Hepatocyte (in vitro differentiated cells): ENCODE measurements around the gene LRP3. TPM values are rescaled to one million over a fixed set of nuclear protein-coding genes. Genes with fewer than 3 reads are reported as not detected.

Source experiments
- DNase-seq: peaks from one replicate; pipeline ENCODE4 v3.0.0-alpha.2; 2016; ENCODE audit warnings: low spot score
- H2AFZ ChIP-seq: fragments of 200-600 bp; sonication (generic); 2 replicates; pipeline ENCODE4 v1.6.0; 2016; ENCODE audit warnings: antibody characterized with exemption, mild to moderate bottlenecking
- H3K27ac ChIP-seq: fragments of 200-600 bp; sonication (generic); 2 replicates; pipeline ENCODE4 v1.5.1; 2016; ENCODE audit warnings: mild to moderate bottlenecking
- H3K27me3 ChIP-seq: fragments of 200-600 bp; sonication (generic); 2 replicates; pipeline ENCODE4 v1.6.1; 2016
- H3K36me3 ChIP-seq: fragments of 200-600 bp; sonication (generic); replicated peaks from 2 replicates; pipeline ENCODE4 v1.5.1; 2016; ENCODE audit warnings: low read depth; ENCODE audit not compliant: insufficient read depth
- H3K4me1 ChIP-seq: fragments of 200-600 bp; sonication (generic); 2 replicates; pipeline ENCODE4 v1.5.1; 2016; ENCODE audit warnings: mild to moderate bottlenecking, moderate library complexity; ENCODE audit not compliant: insufficient read depth
- H3K4me2 ChIP-seq: fragments of 200-600 bp; sonication (generic); 2 replicates; pipeline ENCODE4 v1.6.0; 2016
- H3K4me3 ChIP-seq: fragments of 200-600 bp; sonication (generic); 2 replicates; pipeline ENCODE4 v1.5.1; 2016; ENCODE audit warnings: mild to moderate bottlenecking
- H3K79me2 ChIP-seq: fragments of 200-600 bp; sonication (generic); 2 replicates; pipeline ENCODE4 v1.6.0; 2017; ENCODE audit warnings: mild to moderate bottlenecking
- H3K9me2 ChIP-seq: fragments of 200-600 bp; sonication (generic); replicated peaks from 2 replicates; pipeline ENCODE4 v1.6.0; 2017; ENCODE audit warnings: mild to moderate bottlenecking; ENCODE audit not compliant: insufficient read depth
- H3K9me3 ChIP-seq: fragments of 200-600 bp; sonication (generic); 2 replicates; pipeline ENCODE4 v1.5.1; 2016; ENCODE audit warnings: low read depth, mild to moderate bottlenecking
- H4K20me1 ChIP-seq: fragments of 200-600 bp; sonication (generic); 2 replicates; pipeline ENCODE4 v1.6.0; 2016; ENCODE audit warnings: mild to moderate bottlenecking; ENCODE audit not compliant: insufficient read depth, poor library complexity, severe bottlenecking
- CTCF ChIP-seq: fragments of 200-600 bp; sonication (generic); IDR thresholded peaks from 2 replicates; pipeline ENCODE4 v1.5.1; 2016; ENCODE audit warnings: antibody characterized with exemption, mild to moderate bottlenecking; ENCODE audit not compliant: poor library complexity
- EZH2 ChIP-seq: fragments of 200-600 bp; sonication (generic); IDR thresholded peaks from 2 replicates; pipeline ENCODE4 v1.6.1; 2016; ENCODE audit warnings: antibody characterized with exemption, mild to moderate bottlenecking, borderline replicate concordance
- EZH2phosphoT487 ChIP-seq: fragments of 200-600 bp; sonication (generic); IDR thresholded peaks from one replicate; pipeline ENCODE4 v1.6.1; 2018; ENCODE audit warnings: antibody characterized with exemption, mild to moderate bottlenecking, low read depth, moderate library complexity; ENCODE audit not compliant: unreplicated experiment, severe bottlenecking
- WGBS: methylation state at CpG from one replicate; pipeline ENCODE4 v1.1.6; 2016; ENCODE audit warnings: low lambda C conversion rate; ENCODE audit errors: missing lambda C conversion rate; 5-methylcytosine and 5-hydroxymethylcytosine counted together
- polyA plus RNA-seq: library from polyadenylated mRNA; unstranded; fragments of >200 nt; fragmentation: Nextera tagmentation; extraction: Ambion mirVana; gene quantifications from 2 replicates; pipeline ENCODE4 v1.2.1, GENCODE V29; 2016
- total RNA-seq: library from RNA; depleted of rRNA; stranded (reverse); fragments of >200 nt; gene quantifications from 2 replicates; pipeline ENCODE4 v1.2.3, GENCODE V29; 2014

The LRP3 gene
- total and polyA plus RNA-seq, 2 experiments from 2014 or later = 37.4 to 44.0 TPM

GRCh38 chr19:33206261-33207039, 12.3 kb downstream of the LRP3 start:
- Histone ChIP-seq H3K4me1 (no peaks in the 10 kb centered on the region), H3K9me2 (no peaks in the 10 kb centered on the region), H3K36me3 (no peaks in the 10 kb centered on the region), H3K27ac (no peak overlapping the region), H3K79me2 (no peaks in the 10 kb centered on the region), H3K4me2 (no peak overlapping the region), H3K4me3 (no peak overlapping the region), H3K9me3 (no peaks in the 10 kb centered on the region), H4K20me1 (no peaks in the 10 kb centered on the region), H2AFZ (no peak overlapping the region), H3K27me3 (no peaks in the 10 kb centered on the region)
- WGBS = 94% methylated on average over 27 of the region's 38 CpGs
- TF ChIP-seq EZH2 (no peak), CTCF (no peak), EZH2phosphoT487 (no peak)
- no peak for DNase-seq

GRCh38 chr19:33207040-33207620, 13.0 kb downstream of the LRP3 start:
- TF ChIP-seq EZH2 (no peak), CTCF (no peak), EZH2phosphoT487 (no peak)

GRCh38 chr19:33207903-33208302, 13.8 kb downstream of the LRP3 start:
- Histone ChIP-seq H2AFZ (no peak overlapping the region), H4K20me1 (no peaks in the 10 kb centered on the region), H3K27me3 (no peaks in the 10 kb centered on the region), H3K27ac (no peak overlapping the region), H3K79me2 (no peaks in the 10 kb centered on the region), H3K4me3 (no peak overlapping the region), H3K9me2 (no peaks in the 10 kb centered on the region), H3K36me3 (no peaks in the 10 kb centered on the region), H3K4me2 (no peak overlapping the region), H3K4me1 (no peaks in the 10 kb centered on the region), H3K9me3 (no peaks in the 10 kb centered on the region)
- TF ChIP-seq EZH2 (no peak), EZH2phosphoT487 (no peak), CTCF (no peak)
- 93% methylated on average over 9 of the region's 9 CpGs for WGBS
- DNase-seq = no peak

More at GRCh38 chr19:33207040-33207620, 13.0 kb downstream of the LRP3 start:
- no peak overlapping the region for H3K27ac ChIP-seq
- no peak overlapping the region for H3K4me3 ChIP-seq
- no peaks in the 10 kb centered on the region for H3K9me2 ChIP-seq
- no peaks in the 10 kb centered on the region for H3K27me3 ChIP-seq
- H2AFZ ChIP-seq = no peak overlapping the region
- WGBS = 98% methylated on average over 29 of the region's 38 CpGs
- H3K4me2 ChIP-seq = no peak overlapping the region
- no peaks in the 10 kb centered on the region for H3K9me3 ChIP-seq
- no peaks in the 10 kb centered on the region for H3K36me3 ChIP-seq
- H3K4me1 ChIP-seq = no peaks in the 10 kb centered on the region
- DNase-seq = no peak
- no peaks in the 10 kb centered on the region for H3K79me2 ChIP-seq
- no peaks in the 10 kb centered on the region for H4K20me1 ChIP-seq
